ENCODE measurements around the gene SLC43A1. TPM values are rescaled to one million over a fixed set of nuclear protein-coding genes. Genes with fewer than 3 reads are reported as not detected.

Gene SLC43A1
- total and polyA plus RNA-seq, 7 donors: 0.92 to 32.4 (median 19.1) TPM

- H3K36me3 ChIP-seq: no peaks in the 10 kb centered on the region
- TF ChIP-seq POLR2AphosphoS5 (IDR thresholded peaks at IDR 0.05) (no peak), CTCF (IDR thresholded peaks at IDR 0.05) (no peak), POLR2A (IDR thresholded peaks at IDR 0.05) (no peak), EP300 (IDR thresholded peaks at IDR 0.05) (no peak)
- no peaks in the 10 kb centered on the region for H3K9me3 ChIP-seq
- H3K4me1 ChIP-seq: peaks cover 0 to 16% (median 15%) of the 10 kb centered on the region in 4 donors
- H3K4me3 ChIP-seq: no peak overlapping the region
- H3K27ac ChIP-seq: no peak overlapping the region
- 56 to 69% methylated on average over 6 of the region's 6 CpGs for WGBS, 2 donors
- no peak for DNase-seq
- H3K27me3 ChIP-seq: peaks cover 0 to 48% (median 27%) of the 10 kb centered on the region in 3 donors
- intact Hi-C loops (cut with DNase I): no loop called here
These were observed 42.1 kb downstream of the SLC43A1 start for GRCh38 chr11:57473285-57473841.

DNA sequence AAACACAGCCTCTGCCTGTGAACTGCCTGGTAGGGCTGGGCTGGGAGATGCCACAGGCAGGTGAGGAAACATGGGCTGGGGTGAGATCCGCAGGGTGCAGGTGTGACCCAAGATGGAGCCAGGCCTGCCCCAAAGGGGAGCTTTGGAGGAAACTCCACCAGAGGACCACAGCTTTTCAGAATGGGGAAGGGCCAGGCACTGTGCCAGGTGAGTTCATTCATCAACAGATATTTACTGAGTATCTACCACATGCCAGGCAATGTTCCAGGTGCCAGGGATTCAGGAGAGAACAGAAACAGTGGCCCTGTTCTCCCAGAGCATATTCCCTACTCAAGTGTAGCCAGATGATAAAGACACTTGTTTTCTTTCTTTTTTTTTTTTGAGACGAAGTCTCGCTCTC, 44.0 kb downstream of the SLC43A1 start:
- Histone ChIP-seq H3K27me3 (peaks cover 0 to 43% (median 27%) of the 10 kb centered on the region in 3 donors), H3K27ac (no peak overlapping the region), H3K9me3 (no peaks in the 10 kb centered on the region), H3K36me3 (no peaks in the 10 kb centered on the region), H3K4me3 (no peak overlapping the region), H3K4me1 (peaks cover 0 to 11% (median 10%) of the 10 kb centered on the region in 4 donors)
- 80 to 91% methylated on average over 3 of the region's 3 CpGs for WGBS, 2 donors
- TF ChIP-seq EP300 (IDR thresholded peaks at IDR 0.05) (no peak), CTCF (IDR thresholded peaks at IDR 0.05) (no peak), POLR2AphosphoS5 (IDR thresholded peaks at IDR 0.05) (no peak), POLR2A (IDR thresholded peaks at IDR 0.05) (no peak)
- intact Hi-C loops (cut with DNase I): no loop called here
- no peak for DNase-seq

- H3K36me3 ChIP-seq: no peaks in the 10 kb centered on the region
- TF ChIP-seq EP300 (IDR thresholded peaks at IDR 0.05) (no peak), POLR2A (IDR thresholded peaks at IDR 0.05) (no peak), POLR2AphosphoS5 (IDR thresholded peaks at IDR 0.05) (no peak), CTCF (IDR thresholded peaks at IDR 0.05) (no peak)
- no peak for DNase-seq
- H3K4me1 ChIP-seq: no peaks in the 10 kb centered on the region
- intact Hi-C loops (cut with DNase I): no loop called here
- no peaks in the 10 kb centered on the region for H3K9me3 ChIP-seq
- no peak overlapping the region for H3K4me3 ChIP-seq
- H3K27ac ChIP-seq: no peak overlapping the region
- 82 to 89% methylated on average over 5 of the region's 5 CpGs for WGBS, 2 donors
- H3K27me3 ChIP-seq: peaks cover 0 to 28% (median 22%) of the 10 kb centered on the region in 3 donors
These were observed 46.2 kb downstream of the SLC43A1 start for GRCh38 chr11:57469268-57469667.

DNA sequence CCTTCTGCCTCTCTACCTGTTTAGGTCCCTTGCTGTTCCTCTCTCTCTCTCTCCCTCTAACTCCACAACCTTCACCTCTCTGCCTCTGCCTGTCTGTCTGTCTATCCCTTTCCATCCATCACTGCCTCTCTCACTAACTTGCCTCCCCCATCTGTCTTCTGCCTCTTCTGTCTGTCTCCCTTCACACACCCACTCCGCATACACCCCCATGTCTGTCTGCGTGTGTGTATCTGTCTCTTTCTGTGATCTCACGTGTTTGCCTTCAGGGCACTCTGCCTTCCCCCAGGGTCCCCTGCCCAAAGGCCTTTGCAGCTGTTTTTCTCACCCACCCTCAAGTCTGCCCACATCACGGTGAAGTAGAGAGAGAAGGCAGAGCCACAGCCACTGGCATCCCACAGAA, 47.2 kb downstream of the SLC43A1 start:
- H3K4me1 ChIP-seq: no peaks in the 10 kb centered on the region
- WGBS, 2 donors: 80 to 85% methylated on average over 4 of the region's 4 CpGs

More for the DNA sequence above, 47.2 kb downstream of the SLC43A1 start:
- no peak overlapping the region for H3K27ac ChIP-seq
- no peaks in the 10 kb centered on the region for H3K9me3 ChIP-seq
- no peaks in the 10 kb centered on the region for H3K36me3 ChIP-seq
- intact Hi-C loops (cut with DNase I): no loop called here
- no peak for TF ChIP-seq POLR2AphosphoS5 (IDR thresholded peaks at IDR 0.05)
- TF ChIP-seq EP300 (IDR thresholded peaks at IDR 0.05): no peak
- TF ChIP-seq CTCF (IDR thresholded peaks at IDR 0.05): no peak
- TF ChIP-seq POLR2A (IDR thresholded peaks at IDR 0.05): no peak
- peaks cover 0 to 27% (median 19%) of the 10 kb centered on the region in 3 donors for H3K27me3 ChIP-seq
- H3K4me3 ChIP-seq: no peak overlapping the region
- no peak for DNase-seq

Data from sigmoid colon (tissue), 7 donors.